ENCODE results near the gene CSH2. TPM values are rescaled to one million over a fixed set of nuclear protein-coding genes. Genes with fewer than 3 reads are reported as not detected.

The CSH2 gene
- total RNA-seq, 1 experiment from 2014 or later: not detected

GRCh38 chr17:63826468-63827001 lies 46.9 kb downstream of the CSH2 start:
- H3K4me1 ChIP-seq (ENCODE audit: low read length): peaks cover 28% of the 10 kb centered on the region
- peak overlapping the region; percentile 87 for H3K4me3 ChIP-seq (ENCODE audit: low read length)
- 0 out of 2 replicates have a peak overlapping the region, but pooled peaks have one; percentile 96 for H2AFZ ChIP-seq (ENCODE audit: low read length)
- H3K79me2 ChIP-seq (ENCODE audit: low read length): peaks cover 62% of the 10 kb centered on the region
- H3K9ac ChIP-seq (ENCODE audit: low read length): peak overlapping the region; percentile 86
- no peaks in the 10 kb centered on the region for H3K9me3 ChIP-seq (ENCODE audit: low read length)
- H3K9me2 ChIP-seq (replicated peaks; ENCODE audit: insufficient read depth, low read length): no peaks in the 10 kb centered on the region
- peak overlapping the region; percentile 91 for H3K4me2 ChIP-seq (ENCODE audit: low read depth, low read length, poor library complexity, severe bottlenecking)
- peak; percentile 67 for DNase-seq
- peak overlapping the region; percentile 81; the same call in 1 of the 2 replicates for H3K27ac ChIP-seq (ENCODE audit: low read length)
- H3K36me3 ChIP-seq (ENCODE audit: insufficient read depth, low read length): peaks cover 50% of the 10 kb centered on the region; the same call in 1 of the 2 replicates
- peaks cover 29% of the 10 kb centered on the region for H4K20me1 ChIP-seq (ENCODE audit: insufficient read depth, low read depth, low read length)
- no peaks in the 10 kb centered on the region for H3K27me3 ChIP-seq (ENCODE audit: low read length)

DNA sequence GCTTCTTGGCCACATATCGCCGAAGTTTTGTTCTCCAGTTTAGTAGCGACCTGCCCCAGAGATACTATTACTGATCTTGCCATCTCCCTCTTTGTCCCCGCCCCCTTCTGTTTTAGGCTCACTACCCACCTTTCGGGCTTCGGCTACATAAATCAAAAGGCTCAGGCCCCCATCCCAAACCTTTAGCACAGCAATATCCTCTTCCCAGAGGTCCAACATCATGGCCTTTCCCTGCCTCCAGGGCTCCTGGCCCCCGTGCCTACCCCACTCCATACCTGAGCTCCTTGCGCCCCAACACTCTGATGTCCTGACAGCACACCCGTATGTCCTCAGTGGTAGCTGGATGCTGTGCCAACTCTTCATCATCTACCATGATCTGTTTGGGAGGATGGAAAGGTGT lies 49.1 kb downstream of the CSH2 start:
- no peak overlapping the region for H3K27ac ChIP-seq (ENCODE audit: low read length)
- H3K4me3 ChIP-seq (ENCODE audit: low read length): no peak overlapping the region
- H4K20me1 ChIP-seq (ENCODE audit: insufficient read depth, low read depth, low read length): peaks cover 29% of the 10 kb centered on the region
- no peak for DNase-seq
- H2AFZ ChIP-seq (ENCODE audit: low read length): no peak overlapping the region
- no peaks in the 10 kb centered on the region for H3K27me3 ChIP-seq (ENCODE audit: low read length)
- no peaks in the 10 kb centered on the region for H3K9me3 ChIP-seq (ENCODE audit: low read length)
- H3K36me3 ChIP-seq (ENCODE audit: insufficient read depth, low read length): peaks cover 49% of the 10 kb centered on the region; the same call in 1 of the 2 replicates
- no peak overlapping the region for H3K4me2 ChIP-seq (ENCODE audit: low read depth, low read length, poor library complexity, severe bottlenecking)
- H3K9me2 ChIP-seq (replicated peaks; ENCODE audit: insufficient read depth, low read length): no peaks in the 10 kb centered on the region
- H3K4me1 ChIP-seq (ENCODE audit: low read length): peaks cover 28% of the 10 kb centered on the region
- no peak overlapping the region for H3K9ac ChIP-seq (ENCODE audit: low read length)
- peaks cover 56% of the 10 kb centered on the region for H3K79me2 ChIP-seq (ENCODE audit: low read length)

DNA sequence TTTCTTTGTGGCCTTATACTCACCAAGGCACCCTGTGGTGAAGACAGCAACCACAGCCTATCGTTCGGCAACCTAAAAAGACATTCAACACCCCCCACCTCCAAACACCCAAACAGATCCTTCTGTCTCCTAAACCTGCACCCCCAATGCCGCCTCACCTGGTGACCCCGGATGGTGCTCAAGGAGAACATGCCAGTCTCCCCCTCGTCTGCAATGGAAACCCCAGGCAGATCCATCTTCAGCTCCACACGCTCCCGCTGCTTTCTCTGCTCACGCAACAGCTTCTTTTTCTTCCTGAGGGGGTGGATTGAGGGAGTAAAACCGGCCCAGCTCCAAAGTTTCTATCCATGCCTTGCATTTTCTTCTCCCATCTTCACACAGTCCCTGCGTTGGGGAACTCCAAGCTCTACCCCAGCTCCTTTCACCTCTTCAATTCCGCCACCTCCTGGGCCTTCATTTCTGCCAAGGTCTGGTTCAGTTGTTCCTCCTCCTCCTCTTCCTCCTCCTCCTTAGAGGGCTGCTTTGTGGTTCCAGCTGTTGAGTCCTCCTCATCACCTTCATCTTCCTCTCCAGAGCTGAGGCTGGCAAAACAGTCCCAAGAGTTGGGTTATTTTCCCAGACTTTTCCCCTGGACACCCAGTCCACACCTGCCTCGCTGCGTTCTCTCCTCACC lies 49.7 kb downstream of the CSH2 start:
- Histone ChIP-seq H4K20me1 (ENCODE audit: insufficient read depth, low read depth, low read length) (peaks cover 29% of the 10 kb centered on the region), H3K4me3 (ENCODE audit: low read length) (no peak overlapping the region), H3K4me2 (ENCODE audit: low read depth, low read length, poor library complexity, severe bottlenecking) (no peak overlapping the region), H3K9me3 (ENCODE audit: low read length) (no peaks in the 10 kb centered on the region), H3K27ac (ENCODE audit: low read length) (no peak overlapping the region), H3K79me2 (ENCODE audit: low read length) (peaks cover 56% of the 10 kb centered on the region), H3K9ac (ENCODE audit: low read length) (no peak overlapping the region), H3K4me1 (ENCODE audit: low read length) (peaks cover 23% of the 10 kb centered on the region), H3K9me2 (replicated peaks; ENCODE audit: insufficient read depth, low read length) (no peaks in the 10 kb centered on the region), H2AFZ (ENCODE audit: low read length) (no peak overlapping the region), H3K27me3 (ENCODE audit: low read length) (no peaks in the 10 kb centered on the region), H3K36me3 (ENCODE audit: insufficient read depth, low read length) (peaks cover 52% of the 10 kb centered on the region; the same call in 1 of the 2 replicates)
- DNase-seq: no peak

DNA sequence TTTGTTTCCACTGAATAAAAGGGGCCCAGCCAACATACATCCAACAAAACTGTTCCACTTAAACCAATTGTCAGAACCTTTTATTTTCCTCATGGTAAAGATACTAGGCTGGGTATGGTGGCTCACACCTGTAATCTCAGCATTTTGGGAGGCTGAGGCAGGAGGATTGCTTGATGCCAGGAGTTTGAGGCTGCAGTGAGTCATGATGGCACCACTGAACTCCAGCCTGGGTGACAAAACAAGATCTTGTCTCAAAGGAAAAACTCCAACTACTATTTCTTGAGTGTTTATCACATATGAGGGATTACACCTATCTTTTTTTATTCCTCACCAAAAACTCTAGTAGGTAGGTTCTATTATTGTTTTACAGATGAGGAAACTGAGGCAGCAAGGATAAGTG lies 50.9 kb downstream of the CSH2 start:
- no peaks in the 10 kb centered on the region for H3K9me3 ChIP-seq (ENCODE audit: low read length)
- H3K27me3 ChIP-seq (ENCODE audit: low read length): no peaks in the 10 kb centered on the region
- no peak overlapping the region for H3K4me3 ChIP-seq (ENCODE audit: low read length)
- peaks cover 29% of the 10 kb centered on the region for H4K20me1 ChIP-seq (ENCODE audit: insufficient read depth, low read depth, low read length)
- no peak for DNase-seq
- H3K4me2 ChIP-seq (ENCODE audit: low read depth, low read length, poor library complexity, severe bottlenecking): no peak overlapping the region
- peaks cover 52% of the 10 kb centered on the region for H3K79me2 ChIP-seq (ENCODE audit: low read length)
- no peak overlapping the region for H2AFZ ChIP-seq (ENCODE audit: low read length)
- no peak overlapping the region for H3K9ac ChIP-seq (ENCODE audit: low read length)
- peaks cover 63% of the 10 kb centered on the region; the same call in 1 of the 2 replicates for H3K36me3 ChIP-seq (ENCODE audit: insufficient read depth, low read length)
- H3K4me1 ChIP-seq (ENCODE audit: low read length): peaks cover 14% of the 10 kb centered on the region
- H3K27ac ChIP-seq (ENCODE audit: low read length): no peak overlapping the region
- H3K9me2 ChIP-seq (replicated peaks; ENCODE audit: insufficient read depth, low read length): no peaks in the 10 kb centered on the region

Small RNA genes lying within 50 kb of the gene (small RNA-seq; reads per million reads assigned to genes)
- not detected for gene AC040958.1
- gene AC127029.1: not detected
- not detected for gene GH1

Other genes starting within 250 kb of the CSH2 start
- gene LIMD2, start 173.6 kb downstream of the CSH2 start, total RNA-seq (2014; rRNA removed; shearing (Covaris generic); ENCODE audit: low replicate concordance): 200 and 538 TPM in 2 replicates
- 25.8 and 27.5 TPM in 2 replicates for gene STRADA, start 131.9 kb downstream of the CSH2 start, total RNA-seq (2014; rRNA removed; shearing (Covaris generic); ENCODE audit: low replicate concordance)
- 28.0 and 35.9 TPM in 2 replicates for gene CCDC47, start 100.1 kb downstream of the CSH2 start, total RNA-seq (2014; rRNA removed; shearing (Covaris generic); ENCODE audit: low replicate concordance)
- gene DDX42, start 99.5 kb downstream of the CSH2 start, total RNA-seq (2014; rRNA removed; shearing (Covaris generic); ENCODE audit: low replicate concordance): 76.5 and 77.6 TPM in 2 replicates
- 26.9 and 49.1 TPM in 2 replicates for gene PSMC5, start 46.2 kb downstream of the CSH2 start, total RNA-seq (2014; rRNA removed; shearing (Covaris generic); ENCODE audit: low replicate concordance)
- 30.7 and 39.5 TPM in 2 replicates for gene FTSJ3, start 46.0 kb downstream of the CSH2 start, total RNA-seq (2014; rRNA removed; shearing (Covaris generic); ENCODE audit: low replicate concordance)
- 103 and 143 TPM in 2 replicates for gene SMARCD2, start 31.0 kb downstream of the CSH2 start, total RNA-seq (2014; rRNA removed; shearing (Covaris generic); ENCODE audit: low replicate concordance)
- gene GH2, start 8.3 kb upstream of the CSH2 start, total RNA-seq (2014; rRNA removed; shearing (Covaris generic); ENCODE audit: low replicate concordance): not detected in 2 replicates
- gene CSH1, start 22.9 kb upstream of the CSH2 start, total RNA-seq (2014; rRNA removed; shearing (Covaris generic); ENCODE audit: low replicate concordance): not detected in 2 replicates
- gene CSHL1, start 37.6 kb upstream of the CSH2 start, total RNA-seq (2014; rRNA removed; shearing (Covaris generic); ENCODE audit: low replicate concordance): not detected in 2 replicates
- not detected in 2 replicates for gene GH1, start 45.2 kb upstream of the CSH2 start, total RNA-seq (2014; rRNA removed; shearing (Covaris generic); ENCODE audit: low replicate concordance)
- 545 and 1,164 TPM in 2 replicates for gene CD79B, start 58.7 kb upstream of the CSH2 start, total RNA-seq (2014; rRNA removed; shearing (Covaris generic); ENCODE audit: low replicate concordance)
- gene SCN4A, start 99.2 kb upstream of the CSH2 start, total RNA-seq (2014; rRNA removed; shearing (Covaris generic); ENCODE audit: low replicate concordance): under 0.01 and 0.07 TPM in 2 replicates
- not detected in 2 replicates for gene PRR29, start 124.7 kb upstream of the CSH2 start, total RNA-seq (2014; rRNA removed; shearing (Covaris generic); ENCODE audit: low replicate concordance)
- gene ICAM2, start 147.0 kb upstream of the CSH2 start, total RNA-seq (2014; rRNA removed; shearing (Covaris generic); ENCODE audit: low replicate concordance): 4.4 and 12.1 TPM in 2 replicates